H1 (cell line): ENCODE results near the gene SGCD. TPM values are rescaled to one million over a fixed set of nuclear protein-coding genes. Genes with fewer than 3 reads are reported as not detected.

Experiments used
- CTCF ChIA-PET: fragments of 300-600 bp; sonication (Branson Sonifier 250); formaldehyde crosslinking; loops from one replicate; lab custom pipeline; 2021; ENCODE audit not compliant: partially characterized antibody; lab: Charles Lee
- POLR2A ChIA-PET: fragments of 300-600 bp; sonication (Branson Sonifier 250); formaldehyde crosslinking; loops from one replicate; lab custom pipeline; 2021; ENCODE audit warnings: inconsistent platforms; ENCODE audit not compliant: partially characterized antibody; lab: Charles Lee
- DNase-seq, 2 experiments: peaks; one replicate each; pipeline versions ENCODE4 v3.0.0 to v3.0.0-alpha.2; 2010 to 2022; ENCODE audit warnings: low spot score in 2 of 2, low read depth in 1 of 2, mixed read lengths in 1 of 2
- FAIRE-seq: peaks from 2 replicates; lab custom pipeline; 2011; peaks lifted over from hg19 to GRCh38; lab: Jason Lieb, UNC
- H2AFZ ChIP-seq: 2 replicates; pipeline ENCODE4 v1.8.1; 2012; ENCODE audit warnings: low read length, inconsistent platforms
- H2AK5ac ChIP-seq: 2 replicates; pipeline ENCODE4 v1.6.1; 2013; ENCODE audit warnings: low read depth, low read length
- H2BK120ac ChIP-seq: replicated peaks from 2 replicates; pipeline ENCODE3; 2013; ENCODE audit warnings: low read depth, low read length, inconsistent platforms
- H2BK12ac ChIP-seq: 2 replicates; pipeline ENCODE4 v1.6.1; 2013; ENCODE audit warnings: low read depth, low read length
- H2BK15ac ChIP-seq: 2 replicates; pipeline ENCODE4 v1.6.1; 2013; ENCODE audit warnings: low read length
- H2BK20ac ChIP-seq: 2 replicates; pipeline ENCODE4 v1.6.1; 2013; ENCODE audit warnings: low read length
- H2BK5ac ChIP-seq: 2 replicates; pipeline ENCODE4 v1.6.1; 2013; ENCODE audit warnings: low read depth, low read length
- H3K14ac ChIP-seq: 2 replicates; pipeline ENCODE4 v1.6.1; 2013; ENCODE audit warnings: inconsistent platforms; ENCODE audit not compliant: insufficient read length
- H3K18ac ChIP-seq: 2 replicates; pipeline ENCODE4 v1.6.1; 2013; ENCODE audit warnings: low read length; ENCODE audit errors: extremely low read depth
- H3K23ac ChIP-seq: 2 replicates; pipeline ENCODE4 v1.6.1; 2013; ENCODE audit warnings: inconsistent platforms; ENCODE audit not compliant: insufficient read length
- H3K23me2 ChIP-seq: 2 replicates; pipeline ENCODE4 v1.6.1; 2013; ENCODE audit warnings: low read depth, low read length
- H3K27ac ChIP-seq: 2 replicates; pipeline ENCODE4 v1.6.1; 2011; ENCODE audit warnings: low read depth, low read length, inconsistent platforms
- H3K27me3 ChIP-seq, 4 experiments: replicated peaks in 1 of 4; 1 replicate in 1 of 4; 2 replicates in 3 of 4; pipeline versions ENCODE4 v1.6.1 to v1.8.1; 2011 to 2013; ENCODE audit warnings: low read length in 3 of 4, mild to moderate bottlenecking in 3 of 4, inconsistent platforms in 2 of 4, mixed read lengths in 2 of 4, moderate library complexity in 1 of 4; ENCODE audit not compliant: control insufficient read depth in 3 of 4, insufficient read depth in 3 of 4; ENCODE audit errors: extremely low read depth in 1 of 4
- H3K36me3 ChIP-seq, 4 experiments: 2 replicates each; pipeline versions ENCODE4 v1.6.1 to v1.8.1; 2011 to 2013; ENCODE audit warnings: mild to moderate bottlenecking in 4 of 4, low read length in 3 of 4, moderate library complexity in 2 of 4, control low read depth in 1 of 4, inconsistent platforms in 1 of 4; ENCODE audit not compliant: insufficient read depth in 4 of 4, control insufficient read depth in 2 of 4
- H3K4ac ChIP-seq: replicated peaks from 2 replicates; pipeline ENCODE3; 2013; ENCODE audit warnings: low read length, low read depth, mixed read lengths, inconsistent platforms; ENCODE audit not compliant: insufficient read length
- H3K4me1 ChIP-seq, 4 experiments: replicated peaks in 1 of 4; 1 replicate in 1 of 4; 2 replicates in 3 of 4; pipeline versions ENCODE4 v1.6.1 to v1.8.1; 2011 to 2013; ENCODE audit warnings: low read length in 3 of 4, inconsistent platforms in 2 of 4, mixed read lengths in 1 of 4; ENCODE audit not compliant: insufficient read depth in 4 of 4, control insufficient read depth in 3 of 4
- H3K4me2 ChIP-seq, 2 experiments: 2 replicates each; pipeline versions ENCODE4 v1.6.1 to v1.8.1; 2011 to 2013; ENCODE audit warnings: low read depth in 2 of 2, low read length in 2 of 2, control low read depth in 1 of 2, inconsistent platforms in 1 of 2, mild to moderate bottlenecking in 1 of 2; ENCODE audit not compliant: insufficient read depth in 1 of 2
- H3K4me3 ChIP-seq, 4 experiments: fragments of 200-600, 300-600 bp in 1 of 4; sonication (generic), shearing (Covaris generic), sonication (Bioruptor Twin) in 1 of 4; 2 replicates each; pipeline versions ENCODE4 v1.5.1 to v1.8.1; 2011 to 2016; ENCODE audit warnings: low read length in 4 of 4, low read depth in 3 of 4, control low read depth in 2 of 4, inconsistent platforms in 2 of 4, mild to moderate bottlenecking in 2 of 4, mixed read lengths in 1 of 4, moderate library complexity in 1 of 4; ENCODE audit not compliant: insufficient read depth in 2 of 4; ENCODE audit errors: extremely low read depth in 1 of 4
- H3K56ac ChIP-seq: replicated peaks from 2 replicates; pipeline ENCODE3; 2013; ENCODE audit warnings: low read depth, mild to moderate bottlenecking, mixed read lengths, low read length, inconsistent platforms; ENCODE audit not compliant: insufficient read length
- H3K79me1 ChIP-seq: 2 replicates; pipeline ENCODE4 v1.6.1; 2013; ENCODE audit warnings: low read depth, low read length, control low read depth
- H3K79me2 ChIP-seq, 2 experiments: 2 replicates each; pipeline versions ENCODE4 v1.6.1 to v1.8.1; 2012 to 2013; ENCODE audit warnings: low read length in 2 of 2, mild to moderate bottlenecking in 2 of 2, inconsistent platforms in 1 of 2; ENCODE audit not compliant: insufficient read depth in 2 of 2, control insufficient read depth in 1 of 2
- H3K9ac ChIP-seq, 4 experiments: replicated peaks in 1 of 4; 1 replicate in 1 of 4; 2 replicates in 3 of 4; pipeline versions ENCODE4 v1.6.1 to v1.8.1; 2011 to 2013; ENCODE audit warnings: low read depth in 3 of 4, low read length in 3 of 4, control low read depth in 2 of 4, mild to moderate bottlenecking in 2 of 4, moderate library complexity in 2 of 4, inconsistent platforms in 1 of 4; ENCODE audit errors: extremely low read depth in 1 of 4
- H3K9me3 ChIP-seq, 2 experiments: 2 replicates each; pipeline versions ENCODE4 v1.6.1 to v1.8.1; 2012 to 2013; ENCODE audit warnings: mild to moderate bottlenecking in 2 of 2, moderate library complexity in 2 of 2, control low read depth in 1 of 2, inconsistent platforms in 1 of 2, low read depth in 1 of 2, low read length in 1 of 2, mixed read lengths in 1 of 2; ENCODE audit not compliant: insufficient read depth in 2 of 2
- H4K20me1 ChIP-seq, 2 experiments: replicated peaks in 1 of 2; 2 replicates each; pipeline versions ENCODE3 to v1.8.1; 2011 to 2013; ENCODE audit warnings: inconsistent platforms in 2 of 2, low read length in 2 of 2, mild to moderate bottlenecking in 1 of 2; ENCODE audit not compliant: insufficient read depth in 2 of 2, control insufficient read depth in 1 of 2
- H4K5ac ChIP-seq: 2 replicates; pipeline ENCODE4 v1.6.1; 2013; ENCODE audit warnings: low read length, low read depth, mixed read lengths, inconsistent platforms; ENCODE audit not compliant: insufficient read length
- H4K8ac ChIP-seq: 2 replicates; pipeline ENCODE4 v1.8.0; 2013; ENCODE audit warnings: mild to moderate bottlenecking, moderate library complexity, low read length, inconsistent platforms; ENCODE audit not compliant: insufficient read depth; ENCODE audit errors: extremely low read depth
- H4K91ac ChIP-seq: replicated peaks from 2 replicates; pipeline ENCODE3; 2013; ENCODE audit warnings: low read length, mixed read lengths, inconsistent platforms; ENCODE audit not compliant: insufficient read length
- CREB1 ChIP-seq: IDR thresholded peaks from 2 replicates; pipeline ENCODE4 v1.6.1; 2012; ENCODE audit warnings: inconsistent platforms
- EGR1 ChIP-seq: IDR thresholded peaks from 2 replicates; pipeline ENCODE4 v1.6.1; 2011; ENCODE audit warnings: low read depth, low read length, borderline replicate concordance
- GABPA ChIP-seq: IDR thresholded peaks from 2 replicates; pipeline ENCODE4 v1.6.1; 2011; ENCODE audit warnings: mild to moderate bottlenecking, low read length, moderate library complexity, borderline replicate concordance; ENCODE audit not compliant: insufficient read depth
- GTF2F1 ChIP-seq: IDR thresholded peaks from 2 replicates; pipeline ENCODE4 v1.6.1; 2012; ENCODE audit warnings: low read depth, low read length, improper control_type of control experiment, borderline replicate concordance
- JUN ChIP-seq: IDR thresholded peaks from 2 replicates; pipeline ENCODE4 v1.6.1; 2011; ENCODE audit warnings: low read depth, mild to moderate bottlenecking, improper control_type of control experiment, low read length
- POLR2AphosphoS5 ChIP-seq: IDR thresholded peaks from 2 replicates; pipeline ENCODE4 v1.6.1; 2011; ENCODE audit warnings: low read depth, low read length
- POU5F1 ChIP-seq: IDR thresholded peaks from 2 replicates; pipeline ENCODE4 v1.6.1; 2011; ENCODE audit warnings: low read depth, mild to moderate bottlenecking, low read length, moderate library complexity
- RAD21 ChIP-seq, 2 experiments: IDR thresholded peaks in 1 of 2; conservative IDR thresholded peaks in 1 of 2; 2 replicates each; pipeline ENCODE4 v1.6.1; 2011; ENCODE audit warnings: low read depth in 2 of 2, low read length in 2 of 2, improper control_type of control experiment in 1 of 2, inconsistent platforms in 1 of 2, mild to moderate bottlenecking in 1 of 2, moderate library complexity in 1 of 2
- SIRT6 ChIP-seq: IDR thresholded peaks from one replicate; pipeline ENCODE4 v1.7.1; 2012; ENCODE audit warnings: low read length, inconsistent platforms
- SIX5 ChIP-seq: IDR thresholded peaks from 2 replicates; pipeline ENCODE4 v1.6.1; 2011; ENCODE audit warnings: mild to moderate bottlenecking, low read depth, low read length
- TCF12 ChIP-seq: IDR thresholded peaks from 2 replicates; pipeline ENCODE4 v1.6.1; 2011; ENCODE audit warnings: low read depth, mild to moderate bottlenecking, low read length
- TEAD4 ChIP-seq: IDR thresholded peaks from 2 replicates; pipeline ENCODE4 v1.6.1; 2012; ENCODE audit warnings: low read depth, low read length, inconsistent platforms, mixed read lengths
- USF2 ChIP-seq: IDR thresholded peaks from 2 replicates; pipeline ENCODE4 v1.6.1; 2011; ENCODE audit warnings: low read length, improper control_type of control experiment
- WGBS, 2 experiments: shearing (Covaris generic) in 1 of 2; methylation state at CpG; one replicate each; pipeline versions ENCODE4 v1.1.6 to v1.1.7; 2013 to 2015; ENCODE audit warnings: low lambda C conversion rate in 2 of 2, mixed read lengths in 2 of 2, inconsistent platforms in 1 of 2, low coverage in 1 of 2, missing lambda C conversion rate in 1 of 2; ENCODE audit not compliant: insufficient replicate concordance in 2 of 2, insufficient coverage in 1 of 2, insufficient read length in 1 of 2; ENCODE audit errors: extremely low coverage in 1 of 2, missing lambda C conversion rate in 1 of 2; 5-methylcytosine and 5-hydroxymethylcytosine counted together
- polyA plus RNA-seq, 7 experiments: library from polyadenylated mRNA; depleted of rRNA in 3 of 7; stranded (reverse) in 5 of 7; unstranded in 2 of 7; fragments of >200 nt in 5 of 7; fragments of 200-250 nt in 2 of 7; gene quantifications; 1 replicate in 5 of 7; 2 replicates in 1 of 7; 4 replicates in 1 of 7; pipeline versions ENCODE4 v1.2.1 to v1.2.3, GENCODE V29; 2011 to 2013; ENCODE audit warnings: missing spikeins in 2 of 7, mixed read lengths in 2 of 7
- total RNA-seq: library from RNA; stranded (reverse); fragmentation: NEBNext Ultra II Directional; extraction: Animal tissue kit (Norgen Biotek cat#: 25700); gene quantifications from 2 replicates; pipeline ENCODE4 v1.2.1, GENCODE V29; 2021

Gene SGCD
- total and polyA plus RNA-seq, 2 of the 8 experiments (the other 6 are each of a cell fraction or from before 2014, with no cell fraction given): 0.04 to 0.08 TPM

- H3K18ac ChIP-seq: no peak overlapping the region
- no peak overlapping the region for H3K56ac ChIP-seq
- H2BK12ac ChIP-seq: no peak overlapping the region
- no peak overlapping the region for H2BK20ac ChIP-seq
- H3K79me1 ChIP-seq: no peaks in the 10 kb centered on the region
- H4K5ac ChIP-seq: no peak overlapping the region
- no peaks in the 10 kb centered on the region for H3K23me2 ChIP-seq
- no peaks in the 10 kb centered on the region for H3K79me2 ChIP-seq
- no peaks in the 10 kb centered on the region for H4K20me1 ChIP-seq
- H2BK120ac ChIP-seq: no peak overlapping the region
- no peak overlapping the region for H3K4ac ChIP-seq
- H3K9ac ChIP-seq: no peak overlapping the region
- H3K4me3 ChIP-seq: no peak overlapping the region
- no peaks in the 10 kb centered on the region for H3K27me3 ChIP-seq
- no peaks in the 10 kb centered on the region for H3K4me1 ChIP-seq
- ChIA-PET POLR2A (no interaction called here), CTCF (interaction anchor here (0.6 to 1.3 kb wide), 5 partner anchors 25 to 376 kb away, joined by 3 to 4 read pairs (median 3); no protein-coding TSS in a partner anchor)
- no peak overlapping the region for H2BK5ac ChIP-seq
- H2AFZ ChIP-seq: no peak overlapping the region
- no peak overlapping the region for H3K14ac ChIP-seq
- H3K9me3 ChIP-seq: no peaks in the 10 kb centered on the region
- H4K8ac ChIP-seq: no peak overlapping the region
- H2AK5ac ChIP-seq: no peak overlapping the region
- no peak overlapping the region for H2BK15ac ChIP-seq
- DNase-seq: no peak
- no peak for FAIRE-seq
- H3K27ac ChIP-seq: no peak overlapping the region
- H4K91ac ChIP-seq: no peak overlapping the region
- no peak overlapping the region for H3K23ac ChIP-seq
- WGBS, 2 experiments: 90% methylated on average over 2 of the region's 2 CpGs; no CpG with 5 or more reads in 1 of the 2 experiments
- no peak overlapping the region for H3K4me2 ChIP-seq
- H3K36me3 ChIP-seq: no peaks in the 10 kb centered on the region
- TF ChIP-seq TCF12 (no peak), POLR2AphosphoS5 (no peak), JUN (no peak), GABPA (no peak), GTF2F1 (no peak), RAD21 (IDR thresholded peaks at IDR 0.05 in 1 of 2, conservative IDR thresholded peaks at IDR 0.05 in 1 of 2; ENCODE audit: low read depth in 2 of 2, low read length in 2 of 2) (no peak), SIX5 (no peak), USF2 (no peak), CREB1 (no peak), TEAD4 (no peak), EGR1 (no peak), SIRT6 (no peak), POU5F1 (no peak)
Observed at GRCh38 chr5:156758011-156758791, 431.2 kb downstream of the SGCD start.
